Dedifferentiated amniotic fluid mesenchymal stem cell (primary cell): Measurements from ENCODE around the gene THSD7A.

Experiments
- DNase-seq: peaks from one replicate; pipeline ENCODE4 v3.0.0-alpha.2; 2016; ENCODE audit errors: extremely low spot score

THSD7A gene

DNA sequence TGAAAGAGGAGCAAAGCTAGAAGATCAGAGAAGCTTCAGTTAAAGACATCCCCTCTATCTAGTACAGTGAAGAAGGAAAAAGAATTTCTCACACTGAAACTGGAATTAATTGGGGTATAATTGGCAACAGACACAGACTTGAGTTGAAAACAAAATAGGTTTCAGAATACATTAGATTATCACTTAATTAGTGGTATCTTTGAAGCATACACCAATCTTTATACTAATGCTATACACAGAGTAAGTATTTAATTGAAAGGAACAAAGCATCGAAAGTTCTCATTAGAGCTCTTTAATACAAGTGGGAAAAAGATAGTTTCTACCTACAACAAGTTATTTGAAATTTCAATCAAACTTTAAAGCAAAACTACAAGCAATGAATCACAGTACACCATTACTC is 128.2 kb downstream of the THSD7A start:
- no peak for DNase-seq

DNA sequence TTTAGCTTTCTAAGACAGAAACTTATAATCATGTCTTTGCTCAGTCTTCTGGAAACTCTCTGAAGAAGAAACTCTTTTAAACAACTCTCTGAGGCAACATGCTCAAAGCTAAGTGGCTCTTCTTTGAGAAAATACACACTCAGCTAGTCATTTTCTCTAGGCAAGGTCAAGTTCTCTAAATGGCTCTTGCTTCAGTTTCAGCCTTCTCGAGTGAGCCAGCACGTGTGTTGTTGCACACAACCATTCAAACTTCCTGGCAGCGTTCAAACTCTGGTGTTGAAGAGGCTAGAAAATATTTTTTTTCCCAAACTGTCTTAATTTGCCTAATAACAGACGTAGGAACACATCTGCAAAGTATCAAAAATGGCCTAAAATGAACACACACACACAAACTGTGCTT is 129.1 kb downstream of the THSD7A start:
- no peak for DNase-seq

GRCh38 chr7:11701829-11702560 is 130.0 kb downstream of the THSD7A start:
- DNase-seq = no peak

GRCh38 chr7:11699666-11700065 is 132.3 kb downstream of the THSD7A start:
- no peak for DNase-seq

DNA sequence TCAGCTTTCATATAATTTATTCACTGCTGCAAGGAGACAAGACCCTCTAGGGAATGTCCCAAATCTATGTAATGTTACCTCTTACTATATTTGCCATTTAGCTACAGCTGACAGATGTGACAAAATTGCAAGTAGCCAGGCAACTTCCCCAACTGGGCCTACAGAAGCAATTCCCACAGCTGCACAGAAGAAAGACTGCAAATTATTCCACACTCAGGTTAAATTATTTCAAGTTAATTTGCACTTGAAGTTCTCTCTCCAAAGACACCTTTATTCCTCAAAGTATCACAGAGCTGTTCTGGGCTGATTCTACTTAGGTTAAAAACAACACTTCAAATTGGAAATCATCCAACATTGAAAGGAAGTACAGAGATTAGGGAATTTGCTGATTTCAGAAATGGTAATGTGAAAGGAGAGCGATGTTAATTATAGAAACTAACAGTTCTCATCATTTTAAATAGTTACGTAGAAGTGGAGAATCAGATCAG is 133.6 kb downstream of the THSD7A start:
- DNase-seq = no peak

- DNase-seq = no peak
Measured at GRCh38 chr7:11690395-11690794, 141.6 kb downstream of the THSD7A start.

DNA sequence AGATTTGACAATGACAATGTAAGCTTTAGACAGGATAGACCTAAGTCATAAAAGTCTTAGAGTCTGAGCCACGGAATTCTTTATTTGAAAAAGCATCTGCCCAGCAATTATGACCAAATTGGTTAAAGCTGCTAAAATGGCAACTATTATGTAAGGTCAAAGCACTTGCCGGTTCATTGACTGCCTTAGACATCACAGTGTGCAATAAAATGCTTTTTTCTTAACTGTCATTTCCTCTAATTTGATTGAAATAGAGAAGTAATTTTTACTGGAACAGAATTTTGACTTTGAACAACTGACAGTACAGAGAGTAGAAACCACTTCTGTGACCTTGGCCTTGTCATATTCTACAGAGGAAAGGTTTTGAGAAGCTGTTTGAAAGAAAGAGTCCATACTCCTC is 142.9 kb downstream of the THSD7A start:
- no peak for DNase-seq

- DNase-seq = no peak
Measured at GRCh38 chr7:11681461-11681860, 150.5 kb downstream of the THSD7A start.

GRCh38 chr7:11675163-11675562 is 156.8 kb downstream of the THSD7A start:
- DNase-seq = no peak

GRCh38 chr7:11668727-11669126 is 163.3 kb downstream of the THSD7A start:
- DNase-seq = no peak

DNA sequence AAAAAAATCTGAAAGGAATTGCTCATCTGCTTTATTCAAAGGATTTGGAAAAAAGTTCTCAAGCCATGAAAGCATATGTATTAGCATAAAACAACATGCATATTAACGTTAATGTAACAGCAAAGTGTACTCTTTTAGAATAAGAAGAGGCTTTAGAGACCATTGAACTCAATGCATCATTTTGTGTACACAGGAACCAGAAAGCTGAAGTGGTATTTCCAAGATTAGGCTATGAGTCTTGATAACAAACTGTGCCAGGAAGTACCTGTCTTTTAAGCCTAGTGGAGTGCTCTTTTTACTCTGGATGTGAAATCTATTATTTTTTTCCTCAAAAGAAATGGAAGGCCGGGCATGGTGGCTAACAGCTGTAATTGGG is 164.2 kb downstream of the THSD7A start:
- no peak for DNase-seq

GRCh38 chr7:11667071-11667809 is 164.8 kb downstream of the THSD7A start:
- DNase-seq = no peak

- DNase-seq = no peak
Measured at GRCh38 chr7:11665357-11665756, 166.6 kb downstream of the THSD7A start.

DNA sequence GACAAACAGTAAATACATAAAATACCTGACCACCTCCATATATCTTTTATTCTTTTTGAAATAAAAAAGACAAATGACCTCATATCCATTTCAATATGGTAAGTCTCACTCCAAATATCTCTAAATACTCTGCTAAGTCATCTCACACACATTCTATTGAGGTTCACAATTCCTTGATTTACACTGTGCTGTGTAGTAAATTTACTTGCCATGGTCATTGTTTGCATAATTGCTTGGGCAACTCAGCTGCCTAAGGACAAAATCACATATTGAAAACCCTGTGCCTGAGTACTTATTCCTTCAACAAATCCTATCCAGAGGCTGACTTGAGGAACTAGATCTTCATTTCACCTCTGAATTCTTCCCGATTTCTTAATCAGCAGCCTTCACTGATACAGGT is 176.4 kb downstream of the THSD7A start:
- no peak for DNase-seq

DNA sequence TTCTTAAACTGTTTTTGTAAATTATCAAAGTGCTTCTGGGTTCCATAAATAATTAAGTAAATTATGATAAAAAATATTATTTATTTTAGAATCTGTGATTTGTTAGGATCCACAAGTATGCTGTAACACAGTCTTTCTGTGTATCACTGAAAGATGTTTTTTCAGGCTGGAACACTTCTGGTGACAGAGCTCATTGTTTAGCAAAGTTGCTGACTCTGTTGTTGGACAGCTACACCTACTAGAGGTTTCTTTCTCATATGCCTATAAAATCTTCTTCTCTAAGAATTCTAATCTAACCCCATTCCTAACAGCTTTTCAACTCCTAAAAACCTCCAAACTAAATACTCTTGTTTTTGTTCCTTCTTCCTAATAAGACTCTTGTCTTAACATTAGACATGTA is 176.8 kb downstream of the THSD7A start:
- DNase-seq = no peak

DNA sequence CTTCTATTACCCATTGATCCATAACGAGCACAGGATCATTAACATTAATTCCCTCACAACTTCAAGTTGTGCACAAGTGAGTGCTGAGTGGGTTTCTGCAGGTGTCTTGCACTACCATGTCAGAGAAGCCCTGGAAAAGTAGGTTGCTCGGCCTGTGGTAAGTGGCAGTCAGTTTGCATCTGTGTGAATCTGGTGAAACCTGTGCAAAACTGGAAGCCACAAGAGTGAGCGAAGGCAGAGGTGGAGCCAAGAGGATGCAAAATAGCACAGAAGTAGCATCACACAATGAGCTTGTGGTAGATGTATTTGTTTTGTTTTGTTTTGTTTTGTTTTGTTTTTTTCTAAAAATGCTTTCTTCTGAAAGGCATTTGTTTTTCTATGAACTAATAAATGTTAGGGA is 181.5 kb downstream of the THSD7A start:
- no peak for DNase-seq

DNA sequence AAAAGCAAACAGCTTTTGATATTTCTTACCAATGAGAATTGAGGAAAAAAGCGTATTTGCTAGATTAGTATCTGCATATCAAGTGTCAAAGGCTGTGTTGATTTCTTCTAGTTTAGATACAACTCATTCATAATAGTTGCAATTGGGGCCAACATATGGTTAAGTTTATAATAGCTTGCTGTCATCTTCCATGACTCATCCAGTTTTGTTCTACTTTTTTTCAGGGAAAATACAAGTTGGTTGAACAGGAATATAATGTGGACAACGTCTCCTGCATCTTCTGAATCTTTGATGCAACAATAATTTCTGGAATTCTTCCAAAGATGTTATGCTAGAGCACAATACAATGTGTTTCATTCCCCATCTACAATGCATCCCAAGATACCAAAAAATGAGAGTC is 182.0 kb downstream of the THSD7A start:
- no peak for DNase-seq

- DNase-seq = no peak
Measured at GRCh38 chr7:11648980-11649379, 183.0 kb downstream of the THSD7A start.

DNA sequence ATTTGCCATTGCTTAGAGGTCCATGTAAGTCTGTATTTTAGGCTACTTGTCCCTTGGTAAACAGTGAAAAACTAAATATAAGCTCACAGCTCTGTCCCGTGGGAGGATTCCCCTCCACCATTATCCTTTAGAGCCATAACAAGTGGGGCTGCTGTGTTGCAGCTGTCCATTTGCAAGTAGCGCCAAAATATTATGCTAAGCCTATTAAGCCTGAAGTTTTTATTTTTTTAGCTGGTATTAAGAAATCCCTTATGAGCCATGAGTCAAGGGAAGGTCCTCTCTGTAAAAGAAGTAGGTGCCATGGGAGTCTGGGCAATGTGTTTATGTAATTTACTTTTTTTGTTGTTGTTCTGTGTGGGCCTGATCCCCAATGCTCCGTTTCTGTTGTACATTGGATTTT is 183.9 kb downstream of the THSD7A start:
- no peak for DNase-seq

DNA sequence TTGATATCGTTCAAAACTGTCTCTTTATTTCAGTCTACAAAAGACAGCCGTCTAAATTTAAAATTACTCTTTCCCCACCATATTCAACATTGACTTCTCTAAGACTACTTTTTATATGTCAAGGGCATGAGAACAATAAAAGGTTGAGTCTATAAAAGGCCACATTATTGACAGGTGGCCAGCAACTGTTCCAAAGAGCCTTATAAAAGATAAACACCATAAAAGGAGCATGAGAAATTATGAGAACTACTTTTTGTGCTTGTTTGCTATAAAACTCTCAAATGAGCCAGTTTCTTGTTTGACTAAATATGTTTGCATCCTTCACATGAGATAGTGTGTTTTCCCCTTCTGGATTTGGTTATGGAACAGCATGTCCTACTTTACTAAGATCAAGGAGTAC is 189.2 kb downstream of the THSD7A start:
- DNase-seq = no peak

DNA sequence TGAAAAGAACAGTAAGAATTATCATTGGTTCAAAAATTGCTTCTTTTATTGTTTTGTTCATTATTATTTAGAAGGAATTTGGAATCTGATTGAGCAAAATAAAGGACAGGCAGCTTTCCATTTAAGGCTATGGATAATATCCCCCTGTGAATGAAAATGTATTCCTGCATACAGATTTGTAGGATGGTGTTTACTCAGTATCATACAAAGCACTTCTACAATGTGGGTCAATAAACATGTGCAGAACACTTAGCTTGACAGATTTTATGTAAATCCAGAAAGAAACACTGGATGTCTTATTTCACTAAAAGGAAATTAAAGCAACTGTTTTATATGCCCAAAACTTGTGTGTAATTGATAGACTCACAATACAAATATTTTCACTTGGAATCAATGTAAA is 189.7 kb downstream of the THSD7A start:
- DNase-seq = no peak

GRCh38 chr7:11638011-11638774 is 193.8 kb downstream of the THSD7A start:
- no peak for DNase-seq

DNA sequence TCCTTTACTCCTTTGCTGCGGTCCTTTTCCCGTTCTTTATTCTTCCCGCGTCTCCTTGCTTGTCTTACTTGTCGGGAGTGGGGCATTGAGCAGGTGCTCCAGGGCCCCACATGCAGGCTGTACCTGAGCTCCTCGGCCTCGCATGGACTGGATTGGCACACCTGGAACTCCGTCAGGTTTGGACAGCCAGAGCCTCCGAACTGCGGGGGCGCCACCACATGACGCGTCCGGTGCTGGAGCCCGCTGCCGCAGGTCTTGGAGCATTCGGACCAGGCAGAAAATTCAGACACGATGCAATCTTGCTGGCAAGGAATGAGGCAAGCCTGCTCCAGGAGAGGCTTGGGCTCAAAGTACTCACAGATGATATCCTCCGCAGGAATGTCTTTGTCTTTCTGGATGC is 195.7 kb downstream of the THSD7A start:
- no peak for DNase-seq
